DND-41 (cell line): ENCODE data around the gene DZIP1.

ENCODE experiments used
- EZH2 ChIP-seq: IDR thresholded peaks from 3 replicates; pipeline ENCODE4 v1.6.1; 2012; ENCODE audit warnings: borderline replicate concordance, low read depth, mild to moderate bottlenecking, moderate library complexity, low read length, inconsistent platforms; ENCODE audit not compliant: severe bottlenecking
- TF ChIP-seq, protein P1 (sequence below): IDR thresholded peaks from 2 replicates; pipeline ENCODE4 v1.5.1; 2012; ENCODE audit warnings: borderline replicate concordance, low read length, moderate library complexity, mild to moderate bottlenecking; ENCODE audit not compliant: poor library complexity, severe bottlenecking; ENCODE audit errors: extremely low read depth

DNA sequence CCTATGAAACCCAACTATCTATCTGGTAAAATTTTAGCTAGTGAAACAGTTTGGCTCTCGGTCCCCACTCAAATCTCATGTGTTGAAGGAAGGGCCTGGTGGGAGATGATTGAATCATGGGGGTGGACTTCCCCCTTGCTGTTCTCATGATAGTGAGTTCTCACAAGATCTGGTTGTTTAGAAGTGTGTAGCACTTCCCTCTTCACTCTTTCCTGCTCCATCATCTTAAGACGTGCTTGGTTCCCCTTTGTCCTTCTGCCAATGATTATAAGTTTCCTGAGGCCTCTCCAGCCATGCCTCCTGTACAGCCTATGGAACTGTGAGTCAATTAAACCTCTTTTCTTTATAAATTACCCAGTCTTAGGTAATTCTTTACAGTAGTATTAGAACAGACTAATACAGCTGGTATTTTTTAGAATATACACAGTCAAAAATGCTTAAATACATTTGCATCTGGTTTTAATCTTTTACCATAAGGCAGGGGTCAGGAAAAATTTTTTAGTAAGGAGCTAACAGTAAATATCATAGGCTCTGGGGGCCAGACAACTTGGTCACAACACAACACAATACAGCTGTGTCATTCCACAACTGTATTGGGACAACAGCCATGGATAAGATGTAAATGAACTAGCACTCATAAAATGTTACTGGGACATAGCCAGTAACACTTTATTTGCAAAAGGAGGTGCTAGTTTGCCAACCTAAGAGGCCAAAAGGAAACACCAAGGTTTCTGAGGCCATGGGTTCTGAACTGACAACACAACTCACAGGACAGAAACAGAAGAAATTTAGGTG lies 24.3 kb downstream of the DZIP1 start:
- TF ChIP-seq, protein P1, sequence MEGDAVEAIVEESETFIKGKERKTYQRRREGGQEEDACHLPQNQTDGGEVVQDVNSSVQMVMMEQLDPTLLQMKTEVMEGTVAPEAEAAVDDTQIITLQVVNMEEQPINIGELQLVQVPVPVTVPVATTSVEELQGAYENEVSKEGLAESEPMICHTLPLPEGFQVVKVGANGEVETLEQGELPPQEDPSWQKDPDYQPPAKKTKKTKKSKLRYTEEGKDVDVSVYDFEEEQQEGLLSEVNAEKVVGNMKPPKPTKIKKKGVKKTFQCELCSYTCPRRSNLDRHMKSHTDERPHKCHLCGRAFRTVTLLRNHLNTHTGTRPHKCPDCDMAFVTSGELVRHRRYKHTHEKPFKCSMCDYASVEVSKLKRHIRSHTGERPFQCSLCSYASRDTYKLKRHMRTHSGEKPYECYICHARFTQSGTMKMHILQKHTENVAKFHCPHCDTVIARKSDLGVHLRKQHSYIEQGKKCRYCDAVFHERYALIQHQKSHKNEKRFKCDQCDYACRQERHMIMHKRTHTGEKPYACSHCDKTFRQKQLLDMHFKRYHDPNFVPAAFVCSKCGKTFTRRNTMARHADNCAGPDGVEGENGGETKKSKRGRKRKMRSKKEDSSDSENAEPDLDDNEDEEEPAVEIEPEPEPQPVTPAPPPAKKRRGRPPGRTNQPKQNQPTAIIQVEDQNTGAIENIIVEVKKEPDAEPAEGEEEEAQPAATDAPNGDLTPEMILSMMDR = no peak
- no peak for TF ChIP-seq EZH2
